SKM-1 treated with dmso at 0.1 percent for 144 hours (cell line): ENCODE data around the gene LPCAT3.
"Not testable (repeated sequence)": the region's sequence is repeated elsewhere in the genome, so short reads cannot be mapped to it uniquely, and the experiment has no call there.

Experiments
- DNase-seq: peaks from one replicate; lab custom pipeline; 2025; ENCODE audit not compliant: unreplicated experiment; lab: John Stamatoyannopoulos, UW

Gene LPCAT3

GRCh38 chr12:7038591-7038990 is 20.3 kb upstream of the LPCAT3 start:
- DNase-seq = no peak

DNA sequence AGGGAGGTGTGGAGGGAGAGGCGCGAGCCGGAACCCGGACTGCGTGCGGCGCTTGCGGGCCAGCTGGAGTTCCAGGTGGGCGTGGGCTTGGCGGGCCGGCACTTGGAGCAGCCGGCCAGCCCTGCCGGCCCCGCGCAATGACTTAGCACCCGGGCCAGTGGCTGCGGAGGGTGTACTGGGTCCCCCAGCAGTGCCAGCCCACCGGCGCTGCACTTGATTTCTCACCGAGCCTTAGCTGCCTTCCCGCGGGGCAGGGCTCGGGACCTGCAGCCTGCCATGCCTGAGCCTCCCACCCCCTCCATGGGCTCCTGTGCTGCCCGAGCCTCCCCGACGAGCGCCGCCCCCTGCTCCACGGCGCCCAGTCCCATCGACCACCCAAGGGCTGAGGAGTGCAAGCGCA is 19.1 kb upstream of the LPCAT3 start:
- DNase-seq = not testable (repeated sequence)

GRCh38 chr12:7035463-7035862 is 17.2 kb upstream of the LPCAT3 start:
- no peak for DNase-seq

DNA sequence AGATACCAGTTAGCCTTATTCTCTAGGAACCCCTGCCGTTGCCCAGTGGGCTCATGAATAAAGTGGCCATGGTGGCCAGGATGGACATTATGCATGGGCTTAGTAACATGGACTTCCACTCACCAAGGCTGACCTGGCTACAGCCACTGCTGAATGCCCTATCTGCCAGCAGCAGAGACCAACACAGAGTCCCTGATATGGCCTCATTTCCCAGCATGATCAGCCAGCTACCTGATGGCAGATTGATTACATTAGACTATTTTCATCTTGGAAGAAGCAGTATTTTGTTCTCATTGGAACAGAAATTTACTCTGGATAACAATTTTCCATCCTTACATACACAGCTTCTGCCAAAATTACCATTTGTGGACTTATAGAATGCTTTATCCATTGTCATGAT is 16.2 kb upstream of the LPCAT3 start:
- DNase-seq = no peak

- DNase-seq = no peak
These were observed 14.7 kb upstream of the LPCAT3 start for GRCh38 chr12:7032990-7033389.

DNA sequence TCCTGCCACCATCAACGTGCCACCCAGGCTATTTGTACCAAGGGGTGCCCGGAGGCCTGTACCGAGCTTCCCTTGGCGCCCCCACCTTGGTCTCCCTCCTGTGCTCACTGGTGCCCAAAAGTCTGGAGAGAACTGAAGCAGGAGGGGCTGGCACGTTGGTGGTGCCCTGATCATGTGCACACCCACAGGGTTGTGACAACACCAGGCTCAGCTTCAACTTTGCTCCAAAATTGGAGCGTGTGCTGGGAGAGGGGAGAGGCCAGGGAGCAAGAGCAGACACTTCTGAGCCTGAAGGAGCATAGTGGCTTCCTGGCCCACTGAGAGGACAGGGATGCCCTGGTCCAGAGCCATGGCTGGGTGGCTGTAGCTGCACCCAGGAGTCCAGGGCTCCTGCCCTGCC is 13.0 kb upstream of the LPCAT3 start:
- DNase-seq = no peak

DNA sequence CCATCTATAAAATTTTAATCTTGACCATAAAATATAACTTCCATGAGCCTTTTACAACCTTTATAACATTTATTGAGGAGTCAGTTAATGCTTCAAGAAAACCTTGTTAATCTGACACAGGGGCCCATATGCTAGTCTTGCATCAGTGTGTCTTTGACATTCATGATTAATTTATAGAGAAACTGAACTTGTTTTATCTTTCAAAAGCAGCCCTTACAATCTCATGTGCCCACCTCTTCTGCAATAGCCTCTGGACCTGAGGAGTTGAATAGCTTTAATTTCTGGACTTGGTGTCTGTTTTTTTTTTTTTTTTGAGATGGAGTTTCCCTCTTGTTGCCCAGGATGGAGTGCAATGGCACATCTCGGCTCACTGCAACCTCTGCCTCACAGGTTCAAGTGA is 8.6 kb upstream of the LPCAT3 start:
- DNase-seq = no peak

GRCh38 chr12:7023114-7023513 is 4.8 kb upstream of the LPCAT3 start:
- no peak for DNase-seq

DNA sequence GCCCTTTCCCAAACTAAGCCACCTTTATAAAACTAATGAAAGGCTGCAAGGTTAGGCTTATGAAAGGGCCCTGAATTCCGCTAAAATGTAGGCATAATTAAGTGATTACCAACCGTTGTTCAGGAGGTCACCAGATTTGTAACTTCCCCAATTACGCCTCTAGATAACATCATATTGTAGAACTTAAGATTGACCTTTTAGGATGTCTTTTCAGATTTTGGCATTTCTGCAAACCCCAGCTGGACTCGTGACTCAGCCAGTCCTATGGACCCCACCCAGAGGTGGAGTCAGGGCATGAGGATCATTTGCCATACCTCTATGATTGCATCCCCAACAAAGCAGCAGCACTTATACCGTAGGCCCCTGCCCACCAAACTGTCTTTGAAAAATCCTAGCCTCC is 3.7 kb upstream of the LPCAT3 start:
- no peak for DNase-seq

GRCh38 chr12:7019043-7019569 is 830 bp upstream of the LPCAT3 start:
- no peak for DNase-seq

- no peak for DNase-seq
These were observed 366 bp downstream of the LPCAT3 start for GRCh38 chr12:7017870-7018349.

- DNase-seq = no peak
These were observed 1.2 kb downstream of the LPCAT3 start for GRCh38 chr12:7016958-7017571.

- DNase-seq = no peak
These were observed 2.5 kb downstream of the LPCAT3 start for GRCh38 chr12:7015555-7016370.

- no peak for DNase-seq
These were observed 5.2 kb downstream of the LPCAT3 start for GRCh38 chr12:7013101-7013500.

DNA sequence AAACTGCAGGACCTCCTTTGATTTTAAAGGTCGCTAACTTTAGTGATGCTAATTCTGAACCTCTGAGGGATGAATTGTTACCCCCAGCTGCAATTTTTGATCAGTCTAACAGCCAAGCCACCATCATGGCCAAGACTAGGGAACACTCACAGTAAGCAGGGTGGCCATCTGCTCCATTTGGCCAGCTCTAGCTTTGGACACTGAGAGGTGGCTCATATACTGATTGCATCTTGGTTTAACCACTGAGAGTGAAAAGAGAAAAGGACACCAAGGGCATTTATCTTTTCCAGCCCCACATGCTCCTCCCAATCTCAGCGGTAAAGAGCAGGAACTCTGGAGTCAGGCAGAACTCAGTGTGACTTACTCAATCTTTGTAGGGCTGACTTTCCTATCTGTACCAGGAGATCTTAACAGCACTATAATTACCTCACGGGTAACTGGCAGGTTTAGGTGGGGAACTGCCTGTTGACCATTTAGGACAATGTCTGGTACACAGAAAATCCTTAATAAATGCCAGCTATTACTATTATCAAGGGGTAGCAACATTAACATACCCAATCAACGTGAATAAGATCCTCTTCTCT is 6.2 kb downstream of the LPCAT3 start:
- DNase-seq = no peak

- not testable (repeated sequence) for DNase-seq
These were observed 6.9 kb downstream of the LPCAT3 start for GRCh38 chr12:7011398-7011797.

DNA sequence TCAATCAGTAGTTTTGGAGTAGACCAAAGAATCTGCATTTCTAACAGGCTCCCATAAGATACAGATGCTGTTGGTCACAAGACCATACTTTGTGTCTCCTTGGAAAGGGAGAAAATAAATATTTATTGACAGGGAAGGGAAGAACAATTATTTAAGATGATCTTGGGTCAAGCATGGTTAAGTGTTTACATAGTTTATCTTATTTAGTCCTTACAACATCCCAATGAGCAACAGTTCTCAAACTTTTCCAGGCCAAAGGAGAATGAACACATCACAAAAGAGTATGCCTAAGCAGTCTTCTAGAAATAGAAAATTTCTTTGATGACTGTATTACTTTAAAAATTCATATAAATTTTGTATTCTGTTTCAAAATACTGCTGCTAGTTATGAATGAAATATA is 8.8 kb downstream of the LPCAT3 start:
- no peak for DNase-seq

DNA sequence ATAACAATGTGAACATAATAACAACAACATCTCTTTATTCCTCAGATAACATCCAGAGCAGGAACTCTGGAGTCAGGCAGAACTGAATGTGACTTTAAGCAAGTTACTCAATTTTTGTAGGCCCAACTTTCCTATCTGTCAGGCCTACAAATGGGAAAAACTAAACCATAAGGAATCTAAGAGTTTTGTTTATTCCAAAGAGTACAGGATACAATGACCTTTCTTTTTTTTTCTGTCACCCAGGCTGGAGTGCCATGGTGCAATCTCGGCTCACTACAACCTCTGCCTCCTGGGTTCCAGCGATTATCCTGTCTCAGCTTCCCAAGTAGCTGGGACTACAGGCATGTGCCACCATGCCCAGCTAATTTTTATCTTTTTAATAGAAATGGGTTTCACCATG is 9.4 kb downstream of the LPCAT3 start:
- DNase-seq = no peak

GRCh38 chr12:7006639-7007038 is 11.6 kb downstream of the LPCAT3 start:
- no peak for DNase-seq

DNA sequence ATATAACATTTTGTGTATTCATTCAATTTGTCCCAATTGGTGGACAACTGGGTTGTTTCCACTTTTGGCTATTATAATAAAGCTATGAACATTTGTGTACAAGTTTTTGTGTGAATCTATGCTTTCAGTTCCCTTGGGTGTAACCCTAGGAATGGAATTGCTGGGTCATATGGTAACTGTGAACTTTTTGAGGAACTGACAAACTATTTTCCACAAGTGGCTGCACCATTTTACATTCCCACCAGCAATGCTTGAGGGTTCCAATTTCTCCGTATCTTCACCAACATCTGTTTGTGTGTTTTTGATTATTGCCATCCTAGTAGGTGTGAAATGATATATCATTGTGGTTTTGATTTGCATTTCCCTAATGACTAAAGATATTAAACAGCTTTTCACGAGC is 13.0 kb downstream of the LPCAT3 start:
- no peak for DNase-seq

GRCh38 chr12:7004840-7005239 is 13.4 kb downstream of the LPCAT3 start:
- DNase-seq = no peak

DNA sequence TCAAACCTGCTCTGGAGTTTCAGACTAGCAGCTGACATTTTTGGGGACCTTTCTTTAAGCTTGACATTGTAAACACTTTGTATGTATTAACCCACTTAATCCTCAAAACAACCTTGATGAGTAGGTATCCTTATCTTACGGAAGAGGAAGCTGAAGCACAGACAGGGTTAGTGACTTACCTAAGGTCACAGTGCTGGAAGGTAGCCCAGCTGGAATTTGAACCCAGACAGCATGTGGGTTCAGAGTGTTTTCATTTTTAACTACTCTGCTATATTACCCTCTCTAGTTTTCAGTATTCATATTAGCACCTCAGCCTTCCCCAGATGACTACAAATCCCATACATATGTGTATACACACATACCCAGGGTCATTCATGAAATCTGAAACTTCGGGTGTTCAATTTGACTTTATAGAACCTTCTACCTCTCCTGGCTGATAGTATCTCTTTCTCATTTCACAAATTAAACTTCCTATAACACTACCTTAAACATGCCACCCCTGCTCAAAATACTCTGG is 13.9 kb downstream of the LPCAT3 start:
- no peak for DNase-seq
